Subcutaneous adipose tissue (tissue), 4 donors: ENCODE data around the gene FTO. TPM values are rescaled to one million over a fixed set of nuclear protein-coding genes. Genes with fewer than 3 reads are reported as not detected.

Experiments used
- total RNA-seq, 4 donors: library from RNA; depleted of rRNA; stranded (reverse); fragments of >200 nt; gene quantifications; one replicate each; pipeline ENCODE4 v1.1.0, GENCODE V29; 2016
- TF ChIP-seq, protein P1 (sequence below): fragments of 450-650 bp; IDR thresholded peaks from one replicate; pipeline ENCODE4 v1.5.1; 2016; ENCODE audit warnings: low read depth, mild to moderate bottlenecking, control low read depth, antibody characterized with exemption, moderate library complexity

Gene FTO
- total RNA-seq, 4 donors from 2014 or later, result 74.3 to 102 (median 90.9) TPM

DNA sequence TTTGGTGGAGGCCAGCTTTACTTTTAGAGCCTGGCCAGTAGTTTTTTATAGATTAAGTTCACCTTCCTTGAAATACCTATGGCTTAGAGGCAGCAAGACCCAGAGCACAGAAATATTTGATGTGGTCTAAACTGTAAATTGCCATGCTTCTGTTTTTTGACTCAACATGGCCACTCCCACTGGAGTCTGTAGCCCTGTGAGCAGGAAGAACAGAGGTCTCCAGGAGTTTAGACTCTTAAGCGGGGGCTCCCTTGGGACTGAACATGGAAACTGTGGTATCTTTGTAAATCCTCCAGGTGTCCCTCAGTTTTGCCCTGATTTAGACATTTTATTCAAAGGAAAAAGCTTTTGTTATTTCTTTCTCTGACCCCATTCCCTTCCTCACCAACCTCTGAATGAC lies 145.6 kb downstream of the FTO start:
- TF ChIP-seq, protein P1, sequence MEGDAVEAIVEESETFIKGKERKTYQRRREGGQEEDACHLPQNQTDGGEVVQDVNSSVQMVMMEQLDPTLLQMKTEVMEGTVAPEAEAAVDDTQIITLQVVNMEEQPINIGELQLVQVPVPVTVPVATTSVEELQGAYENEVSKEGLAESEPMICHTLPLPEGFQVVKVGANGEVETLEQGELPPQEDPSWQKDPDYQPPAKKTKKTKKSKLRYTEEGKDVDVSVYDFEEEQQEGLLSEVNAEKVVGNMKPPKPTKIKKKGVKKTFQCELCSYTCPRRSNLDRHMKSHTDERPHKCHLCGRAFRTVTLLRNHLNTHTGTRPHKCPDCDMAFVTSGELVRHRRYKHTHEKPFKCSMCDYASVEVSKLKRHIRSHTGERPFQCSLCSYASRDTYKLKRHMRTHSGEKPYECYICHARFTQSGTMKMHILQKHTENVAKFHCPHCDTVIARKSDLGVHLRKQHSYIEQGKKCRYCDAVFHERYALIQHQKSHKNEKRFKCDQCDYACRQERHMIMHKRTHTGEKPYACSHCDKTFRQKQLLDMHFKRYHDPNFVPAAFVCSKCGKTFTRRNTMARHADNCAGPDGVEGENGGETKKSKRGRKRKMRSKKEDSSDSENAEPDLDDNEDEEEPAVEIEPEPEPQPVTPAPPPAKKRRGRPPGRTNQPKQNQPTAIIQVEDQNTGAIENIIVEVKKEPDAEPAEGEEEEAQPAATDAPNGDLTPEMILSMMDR, result no peak

DNA sequence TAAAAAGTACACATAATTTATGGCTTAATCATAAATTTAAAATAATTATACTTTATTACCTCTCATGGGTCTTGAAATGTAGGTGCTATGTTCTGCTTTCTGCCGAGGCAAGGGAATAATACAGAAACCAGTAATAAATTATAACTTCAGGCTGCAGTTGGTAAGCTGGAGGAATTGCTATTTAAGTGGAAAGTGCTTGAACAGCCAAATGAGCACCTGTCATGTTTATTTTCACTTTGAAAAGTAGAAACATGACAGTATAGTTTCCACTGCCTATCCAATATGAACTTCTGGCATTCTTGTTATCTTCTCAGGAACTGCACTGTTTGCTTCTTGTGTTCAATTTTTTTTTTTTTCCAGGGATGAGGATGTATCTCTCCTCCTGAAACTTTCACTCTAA lies 146.0 kb downstream of the FTO start:
- TF ChIP-seq, protein P1, result no peak

DNA sequence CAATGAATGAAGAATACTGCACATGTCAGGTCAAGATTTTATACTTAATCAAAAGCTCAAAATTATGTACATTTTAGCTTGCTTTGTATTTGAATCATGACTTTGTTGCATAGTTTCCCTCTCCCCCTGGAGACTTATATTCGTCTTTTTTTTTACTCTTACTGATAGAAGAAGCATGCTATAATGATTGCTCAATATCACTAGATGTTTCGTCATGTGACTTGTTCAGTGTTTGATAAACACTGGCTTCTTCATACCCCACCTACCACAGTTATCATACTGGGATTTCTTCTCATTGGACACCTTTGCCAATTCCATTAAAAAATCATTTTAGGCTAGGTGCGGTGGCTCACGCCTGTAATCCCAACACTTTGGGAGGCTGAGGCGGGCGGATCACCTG lies 148.7 kb downstream of the FTO start:
- TF ChIP-seq, protein P1, result no peak

DNA sequence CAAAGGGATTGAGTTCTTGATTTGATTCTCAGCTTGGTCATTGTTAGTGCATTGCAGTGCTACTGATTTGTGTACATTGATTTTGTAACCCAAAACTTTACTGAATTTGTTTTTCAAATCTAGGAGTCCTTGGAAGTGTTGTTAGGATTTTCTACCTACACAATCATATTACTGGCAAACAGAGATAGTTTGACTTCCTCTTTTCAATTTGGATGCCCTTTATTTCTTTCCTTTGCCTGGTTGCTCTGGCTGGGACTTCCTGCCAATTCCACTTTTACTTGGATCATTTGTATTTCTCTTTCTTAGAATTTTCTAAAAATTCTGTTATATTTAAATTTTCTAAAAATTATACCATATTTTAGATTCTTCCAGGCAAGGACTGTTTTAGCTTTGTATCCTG lies 151.1 kb downstream of the FTO start:
- TF ChIP-seq, protein P1, result no peak

DNA sequence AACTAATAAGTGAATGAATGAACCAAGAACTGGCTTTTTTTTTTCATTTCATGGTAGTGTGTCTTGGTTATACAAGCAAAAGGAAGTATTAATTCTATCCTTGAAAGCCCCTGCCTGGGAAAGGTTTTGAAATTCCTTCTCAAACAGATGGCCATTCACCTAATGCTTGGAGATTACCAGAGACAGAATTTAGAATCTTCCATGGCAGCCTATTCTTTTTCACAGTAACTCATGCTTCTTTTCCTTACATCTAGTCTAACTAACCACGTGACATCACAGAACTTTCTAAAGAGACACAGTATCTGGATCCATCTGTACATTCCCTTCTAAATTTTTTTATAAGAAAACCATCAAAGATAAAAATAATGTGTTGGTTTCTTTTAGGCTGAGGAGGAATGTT lies 151.6 kb downstream of the FTO start:
- TF ChIP-seq, protein P1, result no peak

DNA sequence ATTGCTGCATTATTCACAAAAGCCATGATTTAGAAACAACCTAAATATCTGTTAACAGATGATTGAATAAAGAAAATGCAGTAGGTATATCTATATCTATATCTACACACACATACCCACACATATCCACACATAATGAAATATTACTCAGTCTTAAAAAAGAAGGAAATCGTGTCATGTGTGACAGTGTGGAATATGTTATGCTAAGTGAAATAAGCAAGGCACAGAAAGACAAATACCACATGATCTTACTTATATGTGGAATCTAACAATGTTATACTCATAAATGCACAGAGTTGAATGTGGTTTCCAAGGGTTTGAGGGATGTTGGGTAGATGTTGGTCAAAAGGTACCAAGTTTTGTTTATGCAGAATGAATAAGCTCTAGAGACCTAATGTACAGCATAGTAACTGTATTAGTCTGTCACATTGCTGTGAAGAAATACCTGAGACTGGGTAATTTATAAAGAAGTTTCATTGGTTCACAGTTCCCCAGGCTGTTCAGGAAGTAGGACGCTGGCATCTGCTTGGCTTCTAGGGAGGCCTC lies 156.1 kb downstream of the FTO start:
- TF ChIP-seq, protein P1, result no peak

DNA sequence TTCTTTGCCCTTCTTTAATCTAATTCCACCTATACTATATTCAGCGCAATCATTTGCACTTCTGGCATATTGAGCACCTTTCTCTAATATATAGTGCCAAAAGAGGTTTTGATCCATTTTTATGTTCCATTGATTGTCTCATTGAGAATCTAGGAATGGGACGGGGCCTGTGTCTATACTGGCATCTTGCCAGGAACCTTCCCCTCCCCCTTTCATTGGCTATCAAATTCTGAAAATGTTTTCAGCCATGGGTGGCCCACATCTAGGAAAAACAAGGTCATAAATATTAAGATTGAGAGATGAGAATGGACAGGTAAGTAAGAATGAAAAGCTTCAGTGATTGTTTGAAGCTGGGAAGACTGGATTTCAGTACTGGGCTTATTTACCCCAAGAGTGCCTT lies 159.9 kb downstream of the FTO start:
- TF ChIP-seq, protein P1, result no peak
